GM18498 (cell line): ENCODE measurements around the gene SLC18A2.
"Not testable (repeated sequence)": the region's sequence is repeated elsewhere in the genome, so short reads cannot be mapped to it uniquely, and the experiment has no call there.

ENCODE experiments used
- ATAC-seq: cut with Tn5 transposase; IDR thresholded peaks from one replicate; pipeline ENCODE4 v1.9.1; 2021; ENCODE audit warnings: mild to moderate bottlenecking, moderate library complexity; ENCODE audit not compliant: unreplicated experiment

SLC18A2 gene

GRCh38 chr10:117262291-117262902 is 21.5 kb downstream of the SLC18A2 start:
- ATAC-seq = no peak

DNA sequence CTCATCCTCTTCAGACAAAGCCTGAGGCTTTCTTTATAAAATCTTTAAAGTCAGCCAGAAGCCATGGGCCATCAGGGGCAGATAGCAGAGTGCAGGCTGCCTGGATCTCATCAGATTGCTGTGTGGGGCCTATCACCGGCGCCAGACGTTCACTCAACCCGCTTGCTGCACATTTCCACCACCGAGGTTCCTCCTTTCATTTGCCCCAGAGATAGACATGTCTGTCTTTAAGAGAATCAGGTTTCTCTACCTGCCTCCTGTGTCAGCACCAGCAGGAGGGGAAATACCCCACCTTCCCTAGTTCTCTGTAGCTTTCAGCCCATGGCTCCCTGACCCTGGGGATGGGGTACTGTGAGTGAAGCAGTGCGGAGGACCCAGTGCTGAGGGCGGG is 22.0 kb downstream of the SLC18A2 start:
- no peak for ATAC-seq

DNA sequence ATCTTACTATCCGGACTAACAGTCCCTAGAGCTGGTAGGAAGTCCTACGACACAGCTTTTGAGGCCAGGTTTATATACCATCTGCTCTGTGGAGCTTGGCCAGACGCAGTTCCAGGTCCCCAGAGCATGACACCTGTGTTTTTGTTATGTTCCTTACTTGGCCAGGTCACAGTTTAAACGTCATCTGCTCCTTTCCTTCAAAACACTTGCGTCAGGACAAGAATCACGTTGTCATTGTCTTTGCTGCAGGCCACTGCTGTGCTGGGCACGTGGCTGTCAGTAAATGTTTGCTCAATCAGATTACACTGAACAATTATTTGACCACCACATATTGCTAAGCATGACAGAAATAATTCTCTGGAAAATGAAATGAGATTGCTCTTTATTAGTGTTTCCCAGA is 23.9 kb downstream of the SLC18A2 start:
- ATAC-seq = no peak

GRCh38 chr10:117266400-117266799 is 25.5 kb downstream of the SLC18A2 start:
- ATAC-seq = no peak

DNA sequence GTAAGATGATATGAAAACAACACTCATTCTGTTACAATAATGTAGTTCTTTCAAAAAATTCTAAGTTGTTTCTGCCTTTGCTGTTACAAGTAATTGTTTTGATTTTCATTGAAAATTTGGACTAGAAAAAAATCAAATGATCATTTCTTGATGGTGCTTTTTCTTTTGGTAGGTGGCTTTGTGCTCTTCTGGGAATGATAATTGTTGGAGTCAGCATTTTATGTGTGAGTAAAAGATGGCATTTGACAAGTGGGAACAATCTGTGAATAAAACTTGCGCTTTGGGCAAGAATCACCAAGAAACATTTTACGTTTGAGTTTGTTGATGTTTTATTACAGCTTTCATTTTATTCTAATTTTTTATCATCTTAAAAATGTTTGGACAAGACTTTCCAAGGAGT is 25.9 kb downstream of the SLC18A2 start:
- ATAC-seq = no peak

- ATAC-seq = no peak
These were observed 27.3 kb downstream of the SLC18A2 start for GRCh38 chr10:117268258-117268657.

DNA sequence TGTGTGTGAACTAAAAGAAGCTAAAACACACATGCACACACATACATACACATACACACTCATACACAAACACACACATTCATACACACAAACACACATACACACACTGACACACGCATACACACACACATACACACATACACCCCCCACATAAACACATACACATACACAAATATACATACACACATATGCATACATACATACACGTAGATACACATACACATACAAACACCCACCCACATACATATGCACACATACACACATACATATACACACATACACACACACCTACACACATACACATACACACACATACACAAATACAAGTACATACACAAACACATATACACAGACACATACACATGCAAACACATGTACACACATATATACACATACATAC is 28.0 kb downstream of the SLC18A2 start:
- no peak for ATAC-seq

GRCh38 chr10:117271427-117271826 is 30.5 kb downstream of the SLC18A2 start:
- no peak for ATAC-seq

DNA sequence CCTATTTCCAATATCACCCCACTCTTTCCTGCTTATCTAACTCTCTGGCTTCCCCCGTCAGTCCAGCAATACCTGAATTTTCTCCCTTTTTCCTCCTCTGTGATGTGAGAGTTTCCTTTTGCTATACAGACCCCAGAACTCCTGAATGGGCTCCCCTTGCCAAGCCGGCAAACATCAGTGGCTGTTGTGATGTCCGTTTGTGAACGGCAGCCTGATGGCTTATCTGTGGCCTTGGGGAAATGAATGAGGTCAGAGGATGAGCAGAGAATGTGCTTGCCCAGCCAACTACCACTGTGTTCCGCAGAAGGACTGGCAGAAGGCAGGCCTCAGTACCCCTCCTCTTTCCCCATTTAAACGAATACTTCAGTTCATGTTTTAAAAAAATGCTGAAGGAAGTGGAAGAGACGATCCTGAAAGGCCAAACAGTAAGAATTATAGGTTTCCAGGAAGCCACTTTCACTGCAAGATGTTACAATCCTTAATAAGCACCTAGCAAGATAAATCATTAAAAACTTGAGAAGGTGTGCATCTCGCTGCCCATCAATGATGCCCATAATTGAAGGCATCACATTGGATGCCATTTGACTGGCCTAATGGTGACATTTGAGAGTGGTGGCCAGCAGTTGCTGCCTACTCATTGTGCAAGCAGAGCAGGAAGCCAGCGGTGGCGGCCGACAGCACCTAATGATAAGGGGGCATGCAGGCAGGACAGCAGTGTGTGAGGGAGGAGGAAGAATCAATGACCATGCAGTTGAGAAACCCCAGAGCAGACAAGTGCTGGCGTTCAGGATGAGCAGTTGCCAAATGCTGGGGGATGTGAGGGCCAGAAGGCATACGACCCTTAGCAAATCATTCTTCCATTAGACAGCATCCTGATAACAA is 31.5 kb downstream of the SLC18A2 start:
- ATAC-seq = no peak

DNA sequence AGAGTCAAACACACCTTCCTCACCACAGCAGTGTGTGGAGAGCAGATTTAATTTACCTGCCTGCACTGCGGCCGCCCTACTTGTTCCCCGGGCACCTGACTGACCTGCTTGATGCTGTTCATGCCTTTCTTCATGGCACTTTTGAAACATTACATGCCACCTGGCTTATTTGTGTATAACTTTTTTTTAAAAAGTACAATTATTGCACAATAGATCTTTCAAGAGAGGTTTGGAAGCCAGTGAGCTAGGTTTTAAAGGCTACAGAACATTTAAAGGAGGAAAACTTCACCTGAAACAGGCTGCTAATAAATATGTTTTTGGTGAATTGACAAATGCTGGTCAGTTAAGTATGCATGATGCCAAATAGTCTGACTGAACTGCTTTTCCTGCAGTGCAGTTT is 33.1 kb downstream of the SLC18A2 start:
- ATAC-seq = no peak

- ATAC-seq = no peak
These were observed 33.6 kb downstream of the SLC18A2 start for GRCh38 chr10:117274509-117274908.

DNA sequence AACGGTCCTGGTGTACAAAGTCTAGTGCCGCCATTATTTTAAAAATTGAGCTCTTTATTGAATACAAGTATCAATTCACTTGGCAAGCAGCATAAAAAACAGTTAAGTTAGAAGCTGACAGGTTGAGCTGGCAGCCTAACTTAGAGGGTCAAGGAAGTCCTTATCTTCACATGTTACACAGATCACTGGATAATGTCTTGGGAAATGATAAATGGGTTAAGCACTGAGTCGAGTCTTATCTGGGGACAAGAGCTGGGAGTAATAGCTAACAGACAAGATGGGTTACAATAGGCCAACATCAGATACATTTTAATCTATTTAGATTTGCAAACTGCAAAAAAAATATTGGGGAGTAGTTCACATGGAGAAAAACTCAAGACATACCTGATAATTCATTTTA is 34.2 kb downstream of the SLC18A2 start:
- no peak for ATAC-seq

DNA sequence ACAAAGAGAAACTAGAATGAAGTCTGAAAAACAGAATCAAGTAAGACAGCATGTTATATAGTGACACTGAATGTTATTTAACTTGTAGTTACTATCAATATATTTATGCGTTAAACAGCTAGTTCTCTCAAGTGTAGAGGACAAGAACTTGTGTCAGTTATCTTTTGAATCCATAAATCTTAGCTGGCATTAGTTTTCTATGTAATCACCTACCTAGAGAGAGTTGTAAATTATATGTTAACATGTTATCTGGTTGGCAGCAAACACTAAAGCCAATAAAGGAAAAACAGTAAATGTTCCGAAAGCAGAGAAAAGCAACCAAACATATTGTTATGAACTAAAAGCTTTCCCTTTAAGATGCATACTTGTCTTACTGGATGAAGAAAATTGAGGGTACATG is 36.8 kb downstream of the SLC18A2 start:
- no peak for ATAC-seq

- no peak for ATAC-seq
These were observed 44.0 kb downstream of the SLC18A2 start for GRCh38 chr10:117284716-117285494.

DNA sequence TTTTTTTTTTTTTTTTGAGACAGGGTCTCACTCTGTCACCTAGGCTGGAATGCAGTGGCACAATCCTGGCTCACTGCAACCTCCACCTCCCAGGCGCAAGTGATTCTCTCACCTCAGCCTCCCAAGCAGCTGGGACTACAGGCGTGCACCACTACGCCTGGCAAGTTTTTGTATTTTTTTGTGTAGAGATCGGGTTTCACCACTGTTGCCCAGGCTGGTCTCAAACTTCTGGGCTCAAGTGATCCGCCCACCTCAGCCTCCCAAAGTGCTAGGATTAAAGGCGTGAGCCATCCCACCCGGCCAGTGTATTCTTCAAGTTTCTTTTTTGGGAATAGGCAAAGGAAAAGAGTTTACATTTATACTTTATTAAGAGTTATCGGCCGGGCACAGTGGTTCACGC is 50.0 kb downstream of the SLC18A2 start:
- ATAC-seq = not testable (repeated sequence)

- ATAC-seq = no peak
These were observed 53.2 kb downstream of the SLC18A2 start for GRCh38 chr10:117294039-117294645.

GRCh38 chr10:117294735-117295134 is 53.8 kb downstream of the SLC18A2 start:
- no peak for ATAC-seq

DNA sequence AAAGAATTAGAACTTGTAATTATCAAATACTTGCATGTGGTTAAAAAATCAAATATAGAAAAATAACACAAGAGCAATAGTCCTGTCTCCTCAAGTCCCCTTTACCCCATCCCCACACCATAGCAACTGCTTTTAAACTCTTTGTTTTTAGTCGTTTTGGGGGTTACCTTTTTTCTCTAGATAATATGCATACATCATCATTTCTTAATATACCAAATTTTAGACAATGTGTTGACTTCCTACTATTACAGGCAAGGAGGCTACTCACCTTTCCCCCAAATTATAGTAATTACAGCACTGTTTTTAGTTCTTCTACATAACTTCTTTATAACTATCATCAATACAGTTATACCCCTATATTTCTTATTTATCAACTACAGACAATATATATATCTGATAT is 57.3 kb downstream of the SLC18A2 start:
- ATAC-seq = no peak

- no peak for ATAC-seq
These were observed 58.5 kb downstream of the SLC18A2 start for GRCh38 chr10:117299435-117299834.

GRCh38 chr10:117300671-117301070 is 59.8 kb downstream of the SLC18A2 start:
- ATAC-seq = no peak

DNA sequence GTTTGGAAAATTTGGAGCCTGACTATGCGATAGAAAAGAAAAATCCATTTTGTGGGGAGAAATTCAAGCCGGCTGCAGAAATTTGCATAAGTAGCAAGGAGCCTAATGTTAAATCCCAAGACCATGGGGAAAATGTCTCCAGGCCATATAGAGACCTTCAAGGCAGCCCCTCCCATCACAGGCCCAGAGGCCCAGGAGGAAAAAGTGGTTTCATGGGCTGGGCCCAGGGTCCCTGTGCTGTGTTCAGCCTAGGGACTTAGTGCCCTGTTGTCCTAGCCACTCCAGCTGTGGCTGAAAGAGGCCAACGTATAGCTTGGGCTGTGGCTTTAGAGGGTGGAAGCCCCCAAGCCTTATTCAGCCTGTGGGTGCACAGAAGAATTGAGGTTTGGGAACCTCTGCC is 62.5 kb downstream of the SLC18A2 start:
- ATAC-seq = not testable (repeated sequence)
